CD4-positive, alpha-beta T cell treated with Interferon gamma for 1 hour (primary cell): ENCODE results near the gene MARVELD1.
A peak's percentile ranks its signal among the peaks of the same experiment; 100 is the strongest.
"Not testable (repeated sequence)": the region's sequence is repeated elsewhere in the genome, so short reads cannot be mapped to it uniquely, and the experiment has no call there.

Source experiments
- DNase-seq: peaks from one replicate; pipeline ENCODE4 v3.0.0-alpha.2; 2020

MARVELD1 gene

GRCh38 chr10:97698072-97698655 lies 15.4 kb upstream of the MARVELD1 start:
- not testable (repeated sequence) for DNase-seq

- peak; percentile 37 for DNase-seq
These were observed 12.0 kb upstream of the MARVELD1 start for GRCh38 chr10:97701438-97702069.

GRCh38 chr10:97703398-97704067 lies 10.0 kb upstream of the MARVELD1 start:
- DNase-seq, result no peak

- DNase-seq, result no peak
These were observed 9.2 kb upstream of the MARVELD1 start for GRCh38 chr10:97704341-97704740.

GRCh38 chr10:97705006-97705670 lies 8.4 kb upstream of the MARVELD1 start:
- no peak for DNase-seq

- DNase-seq, result no peak
These were observed 6.2 kb upstream of the MARVELD1 start for GRCh38 chr10:97707134-97707861.

- no peak for DNase-seq
These were observed 5.4 kb upstream of the MARVELD1 start for GRCh38 chr10:97708167-97708566.

- no peak for DNase-seq
These were observed 4.3 kb upstream of the MARVELD1 start for GRCh38 chr10:97708976-97709946.

- DNase-seq, result no peak
These were observed 1.6 kb upstream of the MARVELD1 start for GRCh38 chr10:97711640-97712572.

- peak; percentile 61 for DNase-seq
These were observed 383 bp downstream of the MARVELD1 start for GRCh38 chr10:97713826-97714400.

GRCh38 chr10:97714401-97715258 lies 1.1 kb downstream of the MARVELD1 start:
- DNase-seq, result peak; percentile 10

- no peak for DNase-seq
These were observed 1.8 kb downstream of the MARVELD1 start for GRCh38 chr10:97715259-97715874.

GRCh38 chr10:97717627-97718026 lies 4.1 kb downstream of the MARVELD1 start:
- no peak for DNase-seq

GRCh38 chr10:97718178-97718577 lies 4.6 kb downstream of the MARVELD1 start:
- DNase-seq, result no peak

GRCh38 chr10:97718659-97719142 lies 5.2 kb downstream of the MARVELD1 start:
- DNase-seq, result no peak

- DNase-seq, result no peak
These were observed 6.1 kb downstream of the MARVELD1 start for GRCh38 chr10:97719602-97720001.

GRCh38 chr10:97721871-97722780 lies 8.6 kb downstream of the MARVELD1 start:
- DNase-seq, result no peak

GRCh38 chr10:97723001-97723400 lies 9.5 kb downstream of the MARVELD1 start:
- no peak for DNase-seq
